Keratinocyte (primary cell): ENCODE results near the gene SEMA4D. TPM values are rescaled to one million over a fixed set of nuclear protein-coding genes. Genes with fewer than 3 reads are reported as not detected.

Experiments used
- DNase-seq: peaks from one replicate; pipeline ENCODE4 v3.0.0-alpha.2; 2011; ENCODE audit warnings: low read depth, missing footprints, low spot score
- FAIRE-seq: peaks from 2 replicates; lab custom pipeline; 2011; peaks lifted over from hg19 to GRCh38; lab: Jason Lieb, UNC
- H2AFZ ChIP-seq: 2 replicates; pipeline ENCODE4 v1.6.0; 2012; ENCODE audit warnings: low read length, control low read depth, inconsistent platforms; ENCODE audit not compliant: control insufficient read depth
- H3K27ac ChIP-seq: 2 replicates; pipeline ENCODE4 v1.5.1; 2011; ENCODE audit warnings: low read length; ENCODE audit not compliant: control insufficient read depth, insufficient read depth
- H3K27me3 ChIP-seq: 3 replicates; pipeline ENCODE4 v1.6.0; 2011; ENCODE audit warnings: low read length; ENCODE audit not compliant: control insufficient read depth, insufficient read depth; ENCODE audit errors: extremely low read depth
- H3K36me3 ChIP-seq, 2 experiments: 2 replicates in 1 of 2; 3 replicates in 1 of 2; pipeline ENCODE4 v1.5.1; 2011; ENCODE audit warnings: low read length in 2 of 2, mild to moderate bottlenecking in 1 of 2; ENCODE audit not compliant: control insufficient read depth in 2 of 2, insufficient read depth in 2 of 2; ENCODE audit errors: extremely low read depth in 1 of 2
- H3K4me1 ChIP-seq: 3 replicates; pipeline ENCODE4 v1.5.1; 2011; ENCODE audit warnings: low read length; ENCODE audit not compliant: control insufficient read depth, insufficient read depth; ENCODE audit errors: extremely low read depth
- H3K4me2 ChIP-seq: 3 replicates; pipeline ENCODE4 v1.6.0; 2011; ENCODE audit warnings: low read depth, low read length; ENCODE audit not compliant: control insufficient read depth, insufficient read depth; ENCODE audit errors: extremely low read depth
- H3K4me3 ChIP-seq, 3 experiments: fragments of 200-600 bp in 1 of 3; sonication (generic) in 1 of 3; 2 replicates in 2 of 3; 3 replicates in 1 of 3; pipeline ENCODE4 v1.5.1; 2011 to 2016; ENCODE audit warnings: low read length in 3 of 3, mild to moderate bottlenecking in 3 of 3, control low read depth in 2 of 3, inconsistent platforms in 1 of 3, low read depth in 1 of 3, mixed read lengths in 1 of 3, mixed run types in 1 of 3, moderate library complexity in 1 of 3; ENCODE audit not compliant: control insufficient read depth in 2 of 3, insufficient read depth in 2 of 3; ENCODE audit errors: extremely low read depth in 1 of 3
- H3K79me2 ChIP-seq: 2 replicates; pipeline ENCODE4 v1.6.0; 2012; ENCODE audit warnings: low read length; ENCODE audit not compliant: control insufficient read depth, insufficient read depth
- H3K9ac ChIP-seq: 3 replicates; pipeline ENCODE4 v1.6.0; 2011; ENCODE audit warnings: low read length; ENCODE audit not compliant: control insufficient read depth, insufficient read depth; ENCODE audit errors: extremely low read depth
- H3K9me1 ChIP-seq: 3 replicates; pipeline ENCODE4 v1.6.0; 2011; ENCODE audit warnings: low read length; ENCODE audit not compliant: control insufficient read depth, insufficient read depth; ENCODE audit errors: extremely low read depth
- H3K9me3 ChIP-seq: 2 replicates; pipeline ENCODE4 v1.5.1; 2012; ENCODE audit warnings: low read depth, low read length; ENCODE audit not compliant: control insufficient read depth
- H4K20me1 ChIP-seq: 3 replicates; pipeline ENCODE4 v1.6.0; 2011; ENCODE audit warnings: low read length; ENCODE audit not compliant: control insufficient read depth, insufficient read depth; ENCODE audit errors: extremely low read depth
- EZH2 ChIP-seq: IDR thresholded peaks from one replicate; pipeline ENCODE4 v1.6.1; 2012; ENCODE audit warnings: inconsistent platforms, mild to moderate bottlenecking, low read length, moderate library complexity
- dilution Hi-C: fragments of 300-500 bp; cut with MboI; formaldehyde crosslinking; loops from one replicate; pipeline ENCODE4 v1.7.0; 2020; ENCODE audit warnings: low sequenced_read_pairs; ENCODE audit not compliant: extremely low pct_ligation_motif_present
- polyA plus RNA-seq, 5 experiments: library from polyadenylated mRNA; depleted of rRNA in 3 of 5; stranded (reverse) in 3 of 5; stranded (forward) in 1 of 5; unstranded in 1 of 5; fragments of >200 nt; gene quantifications; 1 replicate in 1 of 5; 2 replicates in 3 of 5; 3 replicates in 1 of 5; pipeline versions ENCODE4 v1.2.1 to v1.2.3, GENCODE V29; 2011 to 2012; ENCODE audit warnings: missing spikeins in 2 of 5, low read depth in 1 of 5, low replicate concordance in 1 of 5
- TF ChIP-seq, protein P1 (sequence below), 3 experiments: IDR thresholded peaks in 1 of 3; conservative IDR thresholded peaks in 1 of 3; optimal IDR thresholded peaks in 1 of 3; 2 replicates in 2 of 3; 3 replicates in 1 of 3; pipeline versions ENCODE3 to v1.5.1; 2011; ENCODE audit warnings: low read length in 3 of 3, mild to moderate bottlenecking in 3 of 3, moderate library complexity in 2 of 3, control low read depth in 1 of 3, inconsistent platforms in 1 of 3; ENCODE audit not compliant: insufficient read depth in 2 of 3; ENCODE audit errors: extremely low read depth in 1 of 3

Gene SEMA4D
- polyA plus RNA-seq, 1 donor (not counting 4 experiments of a cell fraction or from before 2014, with no cell fraction given): 0.43 TPM

DNA sequence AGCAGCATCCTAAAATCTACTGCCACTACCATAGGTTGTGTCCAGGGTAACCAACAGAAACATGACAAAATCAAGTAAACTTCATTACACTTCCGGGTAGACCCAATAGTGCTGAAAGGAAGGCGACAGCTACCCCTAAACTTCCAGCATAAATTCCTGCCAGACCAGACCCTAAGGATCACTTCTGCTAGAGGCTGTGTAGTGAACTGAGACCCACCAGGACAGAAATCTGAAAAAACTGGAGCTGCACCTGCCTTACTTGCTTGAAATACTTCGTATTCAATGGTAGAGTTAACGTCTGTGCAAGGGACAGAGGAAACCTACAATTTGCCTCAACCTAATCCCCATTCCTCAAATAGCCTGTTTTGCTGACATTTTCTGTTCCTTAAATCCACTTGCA lies 180.6 kb downstream of the SEMA4D start:
- no peak for FAIRE-seq
- H3K4me1 ChIP-seq: peaks cover 39% of the 10 kb centered on the region
- H3K4me2 ChIP-seq: peak overlapping the region; percentile 99

DNA sequence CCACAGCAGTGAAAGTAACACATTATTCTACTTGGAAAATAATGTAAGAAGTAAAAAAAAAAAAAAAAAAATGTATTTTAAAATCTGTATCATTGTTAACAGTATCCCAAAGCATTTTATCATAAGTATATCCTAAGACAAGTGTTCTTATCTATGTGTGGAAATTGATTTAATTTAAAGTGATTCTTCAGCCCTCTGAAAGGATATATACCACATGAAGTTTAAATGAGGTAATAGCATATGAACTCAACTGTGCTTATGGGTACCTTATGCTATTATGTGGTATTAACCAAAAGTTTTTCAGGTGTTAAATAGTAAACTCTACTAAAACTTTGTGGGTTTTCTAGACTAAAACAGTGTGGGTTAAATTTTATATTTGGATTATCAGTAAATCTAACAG lies 182.4 kb downstream of the SEMA4D start:
- Histone ChIP-seq H3K79me2 (peaks cover 76% of the 10 kb centered on the region), H4K20me1 (peaks cover 10% of the 10 kb centered on the region), H3K4me3 (no peak overlapping the region), H3K9me3 (no peaks in the 10 kb centered on the region), H3K27ac (no peak overlapping the region), H2AFZ (no peak overlapping the region), H3K4me2 (no peak overlapping the region), H3K27me3 (no peaks in the 10 kb centered on the region), H3K4me1 (peaks cover 39% of the 10 kb centered on the region), H3K9me1 (no peaks in the 10 kb centered on the region), H3K36me3 (peaks cover 0 to 16% of the 10 kb centered on the region in 2 experiments), H3K9ac (no peak overlapping the region)
- TF ChIP-seq, protein P1, sequence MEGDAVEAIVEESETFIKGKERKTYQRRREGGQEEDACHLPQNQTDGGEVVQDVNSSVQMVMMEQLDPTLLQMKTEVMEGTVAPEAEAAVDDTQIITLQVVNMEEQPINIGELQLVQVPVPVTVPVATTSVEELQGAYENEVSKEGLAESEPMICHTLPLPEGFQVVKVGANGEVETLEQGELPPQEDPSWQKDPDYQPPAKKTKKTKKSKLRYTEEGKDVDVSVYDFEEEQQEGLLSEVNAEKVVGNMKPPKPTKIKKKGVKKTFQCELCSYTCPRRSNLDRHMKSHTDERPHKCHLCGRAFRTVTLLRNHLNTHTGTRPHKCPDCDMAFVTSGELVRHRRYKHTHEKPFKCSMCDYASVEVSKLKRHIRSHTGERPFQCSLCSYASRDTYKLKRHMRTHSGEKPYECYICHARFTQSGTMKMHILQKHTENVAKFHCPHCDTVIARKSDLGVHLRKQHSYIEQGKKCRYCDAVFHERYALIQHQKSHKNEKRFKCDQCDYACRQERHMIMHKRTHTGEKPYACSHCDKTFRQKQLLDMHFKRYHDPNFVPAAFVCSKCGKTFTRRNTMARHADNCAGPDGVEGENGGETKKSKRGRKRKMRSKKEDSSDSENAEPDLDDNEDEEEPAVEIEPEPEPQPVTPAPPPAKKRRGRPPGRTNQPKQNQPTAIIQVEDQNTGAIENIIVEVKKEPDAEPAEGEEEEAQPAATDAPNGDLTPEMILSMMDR (optimal IDR thresholded peaks at IDR 0.05 in 1 of 3, IDR thresholded peaks at IDR 0.05 in 1 of 3, conservative IDR thresholded peaks at IDR 0.05 in 1 of 3; ENCODE audit: extremely low read depth in 1 of 3, insufficient read depth in 2 of 3, low read length in 3 of 3): no peak
- no peak for TF ChIP-seq EZH2
- dilution Hi-C loops: no loop called here
- FAIRE-seq: no peak
- DNase-seq: no peak

More for the DNA sequence above, 180.6 kb downstream of the SEMA4D start:
- no peaks in the 10 kb centered on the region for H3K27me3 ChIP-seq
- H3K4me3 ChIP-seq: peak overlapping the region in 1 of 3 experiments; percentile 90
- H3K9me1 ChIP-seq: no peaks in the 10 kb centered on the region
- dilution Hi-C loops: no loop called here
- H3K9me3 ChIP-seq: no peaks in the 10 kb centered on the region
- H4K20me1 ChIP-seq: peaks cover 3% of the 10 kb centered on the region
- DNase-seq: no peak
- no peak overlapping the region for H2AFZ ChIP-seq
- peaks cover 0 to 18% of the 10 kb centered on the region in 2 experiments for H3K36me3 ChIP-seq
- TF ChIP-seq, protein P1 (optimal IDR thresholded peaks at IDR 0.05 in 1 of 3, IDR thresholded peaks at IDR 0.05 in 1 of 3, conservative IDR thresholded peaks at IDR 0.05 in 1 of 3; ENCODE audit: extremely low read depth in 1 of 3, insufficient read depth in 2 of 3, low read length in 3 of 3): no peak
- TF ChIP-seq EZH2: no peak
- H3K9ac ChIP-seq: peak overlapping the region; percentile 96
- peaks cover 72% of the 10 kb centered on the region for H3K79me2 ChIP-seq
- H3K27ac ChIP-seq: peak overlapping the region; percentile 97
